ENCODE measurements around the gene NUMA1.

DNA sequence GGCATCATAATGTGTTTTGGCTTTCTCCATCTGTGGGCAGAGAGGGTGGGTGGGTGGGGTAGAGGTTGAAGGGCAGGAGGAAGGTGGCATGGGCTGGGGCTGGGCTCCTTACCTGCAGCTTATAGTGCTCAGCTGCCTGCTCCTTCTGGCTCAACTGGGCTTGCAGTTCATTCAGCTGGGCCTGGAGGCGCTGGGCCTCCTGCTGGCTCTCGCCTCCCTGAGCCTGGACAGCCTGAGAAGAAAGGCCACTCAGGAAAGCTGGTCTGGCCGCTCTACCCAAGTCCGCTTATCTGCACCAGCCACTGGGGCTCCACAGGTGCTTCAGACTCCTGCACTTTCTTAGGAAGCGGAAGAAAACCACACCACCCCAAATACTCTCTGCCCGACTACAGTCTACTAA lies 71.2 kb downstream of the NUMA1 start:
- TF ChIP-seq SP1 (IDR thresholded peaks at IDR 0.05) (no peak), ELF4 (IDR thresholded peaks at IDR 0.05) (no peak), ARNT (IDR thresholded peaks at IDR 0.05) (no peak), SUZ12 (IDR thresholded peaks at IDR 0.05) (no peak), FOXM1 (IDR thresholded peaks at IDR 0.05; ENCODE audit: borderline replicate concordance) (no peak)
- TF ChIP-seq, protein P1, sequence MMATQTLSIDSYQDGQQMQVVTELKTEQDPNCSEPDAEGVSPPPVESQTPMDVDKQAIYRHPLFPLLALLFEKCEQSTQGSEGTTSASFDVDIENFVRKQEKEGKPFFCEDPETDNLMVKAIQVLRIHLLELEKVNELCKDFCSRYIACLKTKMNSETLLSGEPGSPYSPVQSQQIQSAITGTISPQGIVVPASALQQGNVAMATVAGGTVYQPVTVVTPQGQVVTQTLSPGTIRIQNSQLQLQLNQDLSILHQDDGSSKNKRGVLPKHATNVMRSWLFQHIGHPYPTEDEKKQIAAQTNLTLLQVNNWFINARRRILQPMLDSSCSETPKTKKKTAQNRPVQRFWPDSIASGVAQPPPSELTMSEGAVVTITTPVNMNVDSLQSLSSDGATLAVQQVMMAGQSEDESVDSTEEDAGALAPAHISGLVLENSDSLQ (IDR thresholded peaks at IDR 0.05): no peak

Data from HEK293T (cell line).